OCI-LY3 (cell line): ENCODE results near the gene NECAB3.

ENCODE experiments used
- H2AFZ ChIP-seq: fragments of 200-600, 300-600 bp; shearing (Covaris generic); 2 replicates; pipeline ENCODE4 v1.6.0; 2014; ENCODE audit warnings: antibody characterized with exemption, low read depth, low read length
- H3K27ac ChIP-seq: fragments of 200-600, 300-600 bp; sonication (generic); 2 replicates; pipeline ENCODE4 v1.5.1; 2014; ENCODE audit warnings: mild to moderate bottlenecking, low read length, moderate library complexity, mixed read lengths
- H3K27me3 ChIP-seq: fragments of 200-600, 300-600 bp; sonication (generic); 2 replicates; pipeline ENCODE4 v1.6.1; 2014; ENCODE audit warnings: low read depth, low read length, mixed read lengths
- H3K36me3 ChIP-seq: fragments of 200-600, 300-600 bp; sonication (generic); replicated peaks from 2 replicates; pipeline ENCODE3; 2014; ENCODE audit warnings: low read depth, low read length, mixed read lengths
- H3K4me1 ChIP-seq: fragments of 300-600, 200-600 bp; sonication (generic); 2 replicates; pipeline ENCODE4 v1.6.1; 2014; ENCODE audit warnings: low read length, mixed read lengths
- H3K4me2 ChIP-seq: fragments of 200-600, 300-600 bp; sonication (generic); 2 replicates; pipeline ENCODE4 v1.6.1; 2014; ENCODE audit warnings: low read length, mixed read lengths
- H3K4me3 ChIP-seq: fragments of 300-600, 200-600 bp; sonication (generic); 2 replicates; pipeline ENCODE4 v1.5.1; 2014; ENCODE audit warnings: antibody characterized with exemption, mild to moderate bottlenecking, low read length, moderate library complexity
- H3K79me2 ChIP-seq: fragments of 300-600, 200-600 bp; shearing (Covaris generic); 2 replicates; pipeline ENCODE4 v1.6.1; 2014; ENCODE audit warnings: mild to moderate bottlenecking, low read length, mixed read lengths
- H3K9ac ChIP-seq: fragments of 300-600, 200-600 bp; shearing (Covaris generic); 2 replicates; pipeline ENCODE4 v1.6.0; 2014; ENCODE audit warnings: mild to moderate bottlenecking, low read length, moderate library complexity
- H3K9me3 ChIP-seq: fragments of 200-600, 300-600 bp; shearing (Covaris generic); 2 replicates; pipeline ENCODE4 v1.6.1; 2014; ENCODE audit warnings: low read length, mixed read lengths; ENCODE audit not compliant: insufficient read depth
- H4K20me1 ChIP-seq: fragments of 200-600, 300-600 bp; sonication (generic); 2 replicates; pipeline ENCODE4 v1.6.1; 2016; ENCODE audit warnings: low read length, mixed read lengths; ENCODE audit not compliant: insufficient read depth
- CTCF ChIP-seq: fragments of 200-600, 300-600 bp; sonication (generic); IDR thresholded peaks from 2 replicates; pipeline ENCODE4 v1.5.1; 2014; ENCODE audit warnings: antibody characterized with exemption, low read length, low read depth
- EZH2phosphoT487 ChIP-seq: fragments of 200-600 bp; shearing (Covaris generic); IDR thresholded peaks from 2 replicates; pipeline ENCODE4 v1.6.1; 2018; ENCODE audit warnings: antibody characterized with exemption, mixed run types, low read depth

The NECAB3 gene

DNA sequence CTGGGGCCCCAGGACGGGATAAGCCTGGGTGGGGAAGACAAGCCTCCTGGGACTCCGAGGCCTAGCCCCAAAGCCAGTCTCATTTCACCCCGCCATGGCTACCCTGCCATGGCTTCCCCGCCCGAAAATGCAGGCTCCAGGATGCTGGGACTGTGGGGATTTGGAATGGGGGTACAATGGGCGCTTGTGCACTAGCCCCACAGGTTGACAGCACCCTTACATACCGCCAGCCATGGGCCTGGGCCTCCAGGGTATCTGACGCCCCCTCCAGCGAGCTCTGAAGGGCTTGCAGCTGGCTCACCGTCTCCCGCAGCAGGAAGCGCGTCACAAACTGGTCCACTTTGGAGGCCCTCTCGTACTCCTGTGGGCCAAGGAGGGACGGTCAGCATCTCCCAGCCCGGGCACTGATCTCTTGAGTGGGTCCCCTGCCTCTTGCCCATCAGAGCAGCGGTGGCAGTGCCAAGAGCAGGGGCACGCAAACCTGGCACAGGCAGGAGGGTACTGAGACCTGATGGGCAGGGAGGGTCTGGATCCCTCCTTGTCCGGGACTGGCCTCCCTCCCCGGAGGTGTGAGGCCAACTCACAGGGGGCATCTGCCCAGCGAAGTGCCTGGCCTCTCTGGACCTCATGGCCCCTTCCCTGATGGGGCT, 14.1 kb downstream of the NECAB3 start:
- no peaks in the 10 kb centered on the region for H3K27me3 ChIP-seq
- no peaks in the 10 kb centered on the region for H4K20me1 ChIP-seq
- no peaks in the 10 kb centered on the region for H3K9me3 ChIP-seq
- H2AFZ ChIP-seq = no peak overlapping the region
- no peak for TF ChIP-seq EZH2phosphoT487
- TF ChIP-seq CTCF = no peak
- H3K9ac ChIP-seq = no peak overlapping the region
- H3K79me2 ChIP-seq = no peaks in the 10 kb centered on the region
- H3K4me1 ChIP-seq = peaks cover 16% of the 10 kb centered on the region
- no peak overlapping the region for H3K27ac ChIP-seq
- no peak overlapping the region for H3K4me2 ChIP-seq
- H3K4me3 ChIP-seq = no peak overlapping the region
- no peaks in the 10 kb centered on the region for H3K36me3 ChIP-seq

- Histone ChIP-seq H3K27ac (no peak overlapping the region), H4K20me1 (no peaks in the 10 kb centered on the region), H2AFZ (no peak overlapping the region), H3K4me2 (no peak overlapping the region), H3K27me3 (no peaks in the 10 kb centered on the region), H3K36me3 (no peaks in the 10 kb centered on the region), H3K9me3 (no peaks in the 10 kb centered on the region), H3K4me1 (peaks cover 14% of the 10 kb centered on the region), H3K9ac (no peak overlapping the region), H3K4me3 (no peak overlapping the region), H3K79me2 (no peaks in the 10 kb centered on the region)
- TF ChIP-seq CTCF (no peak), EZH2phosphoT487 (no peak)
Observed at GRCh38 chr20:33659341-33660034, 14.7 kb downstream of the NECAB3 start.

DNA sequence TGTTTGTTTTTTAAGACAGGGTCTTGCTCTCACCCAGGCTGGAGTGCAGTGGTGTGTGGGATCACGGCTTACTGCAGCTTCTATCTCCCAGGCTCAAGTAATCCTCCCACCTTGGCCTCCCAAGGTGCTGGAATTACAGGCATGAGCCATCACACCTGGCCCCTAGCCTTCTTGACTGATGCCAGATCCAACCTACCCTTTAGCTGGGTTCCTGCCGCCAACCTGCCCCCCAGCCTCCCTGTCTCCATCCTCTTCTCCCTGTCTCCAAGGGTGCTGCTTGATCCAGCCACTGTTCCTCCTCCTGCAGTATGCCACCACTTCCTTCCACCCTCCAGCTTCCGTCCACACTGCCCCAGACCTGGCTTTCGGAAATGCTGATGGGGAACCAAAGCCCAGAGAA, 15.3 kb downstream of the NECAB3 start:
- no peak overlapping the region for H2AFZ ChIP-seq
- H3K27me3 ChIP-seq = no peaks in the 10 kb centered on the region
- H3K4me1 ChIP-seq = peaks cover 12% of the 10 kb centered on the region
- no peaks in the 10 kb centered on the region for H3K9me3 ChIP-seq
- H3K4me2 ChIP-seq = no peak overlapping the region
- no peak overlapping the region for H3K9ac ChIP-seq
- no peak overlapping the region for H3K4me3 ChIP-seq
- H3K36me3 ChIP-seq = no peaks in the 10 kb centered on the region
- H4K20me1 ChIP-seq = no peaks in the 10 kb centered on the region
- TF ChIP-seq EZH2phosphoT487 (no peak), CTCF (no peak)
- H3K79me2 ChIP-seq = no peaks in the 10 kb centered on the region
- H3K27ac ChIP-seq = no peak overlapping the region

- no peak for TF ChIP-seq CTCF
- no peak for TF ChIP-seq EZH2phosphoT487
- no peak overlapping the region for H3K9ac ChIP-seq
- H3K9me3 ChIP-seq = no peaks in the 10 kb centered on the region
- H2AFZ ChIP-seq = no peak overlapping the region
- H3K4me2 ChIP-seq = no peak overlapping the region
- H3K27ac ChIP-seq = no peak overlapping the region
- H3K4me3 ChIP-seq = no peak overlapping the region
- H4K20me1 ChIP-seq = no peaks in the 10 kb centered on the region
- no peaks in the 10 kb centered on the region for H3K79me2 ChIP-seq
- peaks cover 16% of the 10 kb centered on the region for H3K4me1 ChIP-seq
- H3K36me3 ChIP-seq = no peaks in the 10 kb centered on the region
- H3K27me3 ChIP-seq = no peaks in the 10 kb centered on the region
Observed at GRCh38 chr20:33658510-33658909, 15.7 kb downstream of the NECAB3 start.
